ENCODE data around the gene C1QC. TPM values are rescaled to one million over a fixed set of nuclear protein-coding genes. Genes with fewer than 3 reads are reported as not detected.

The C1QC gene
- total RNA-seq, 1 experiment from 2014 or later = 0.59 TPM

GRCh38 chr1:22645931-22646330 is 2.5 kb downstream of the C1QC start (continued):
- TF ChIP-seq CTCF (IDR thresholded peaks at IDR 0.05 in 2 of 3, conservative IDR thresholded peaks at IDR 0.05 in 1 of 3; ENCODE audit: borderline replicate concordance in 1 of 3, insufficient read depth in 1 of 3, low read depth in 2 of 3, low read length in 2 of 3) (no peak), EZH2 (IDR thresholded peaks at IDR 0.05) (no peak), ZNF274 (IDR thresholded peaks at IDR 0.05; ENCODE audit: low read depth, low read length) (no peak), MAX (IDR thresholded peaks at IDR 0.05) (no peak)

GRCh38 chr1:22646384-22646783 is 3.0 kb downstream of the C1QC start:
- no peaks in the 10 kb centered on the region for H3K4me1 ChIP-seq (ENCODE audit: control insufficient read depth in 1 of 2, insufficient read depth in 2 of 2, low read length in 2 of 2)
- no peaks in the 10 kb centered on the region for H3K36me3 ChIP-seq (ENCODE audit: control insufficient read depth in 1 of 2, insufficient read depth in 2 of 2, low read length in 2 of 2)
- CTCF ChIA-PET = no interaction called here
- RAD21 ChIA-PET (ENCODE audit: low non-redundant PET in 1 of 2, low total read pairs in 2 of 2, uncharacterized antibody in 2 of 2, unreplicated experiment in 2 of 2) = no interaction called here
- BruUV-seq (replicated peaks) = no TSS peak
- intact Hi-C loops (cut with micrococcal nuclease) = no loop called here
- no peak overlapping the region for H3K27ac ChIP-seq (ENCODE audit: low read depth, low read length)
- no peak overlapping the region for H3K4me2 ChIP-seq (ENCODE audit: low read length)
- H3K9me2 ChIP-seq (ENCODE audit: insufficient read depth) = no peaks in the 10 kb centered on the region
- TF ChIP-seq ZNF274 (IDR thresholded peaks at IDR 0.05; ENCODE audit: low read depth, low read length) = no peak
- no peak for TF ChIP-seq EZH2phosphoT487 (IDR thresholded peaks at IDR 0.05; ENCODE audit: borderline replicate concordance)
- TF ChIP-seq CEBPB (IDR thresholded peaks at IDR 0.05; ENCODE audit: low read depth) = no peak
- TF ChIP-seq POLR2A (IDR thresholded peaks at IDR 0.05; ENCODE audit: borderline replicate concordance, extremely low read depth, insufficient read depth, insufficient read length) = no peak
- TF ChIP-seq MAX (IDR thresholded peaks at IDR 0.05) = no peak
- no peak for TF ChIP-seq CTCF (IDR thresholded peaks at IDR 0.05 in 2 of 3, conservative IDR thresholded peaks at IDR 0.05 in 1 of 3; ENCODE audit: borderline replicate concordance in 1 of 3, insufficient read depth in 1 of 3, low read depth in 2 of 3, low read length in 2 of 3)
- TF ChIP-seq FOSL1 (IDR thresholded peaks at IDR 0.05; ENCODE audit: low read depth) = no peak
- no peak for TF ChIP-seq YY1 (IDR thresholded peaks at IDR 0.05; ENCODE audit: extremely low read depth, insufficient replicate concordance, low read depth, low read length)
- TF ChIP-seq ZFX (IDR thresholded peaks at IDR 0.05) = no peak
- no peak for TF ChIP-seq JUND (IDR thresholded peaks at IDR 0.05)
- TF ChIP-seq CBX3 (IDR thresholded peaks at IDR 0.05; ENCODE audit: low read depth) = no peak
- no peaks in the 10 kb centered on the region for H4K20me1 ChIP-seq (ENCODE audit: insufficient read depth)
- no peaks in the 10 kb centered on the region for H3K79me2 ChIP-seq (ENCODE audit: insufficient read depth, low read length)
- no peaks in the 10 kb centered on the region for H3K9me3 ChIP-seq (ENCODE audit: control insufficient read depth in 1 of 2, insufficient read depth in 1 of 2, low read depth in 1 of 2, low read length in 2 of 2)
- H2AFZ ChIP-seq (ENCODE audit: low read depth, low read length, poor library complexity, severe bottlenecking) = no peak overlapping the region
- POLR2A ChIA-PET = no interaction called here
- no peaks in the 10 kb centered on the region for H3K27me3 ChIP-seq (ENCODE audit: insufficient read depth, low read length)
- no peak overlapping the region for H3K9ac ChIP-seq (ENCODE audit: low read length)
- no peak overlapping the region for H3K4me3 ChIP-seq (replicated peaks in 1 of 2; ENCODE audit: low read depth in 1 of 2, low read length in 2 of 2)
- no peak for DNase-seq (ENCODE audit: low read depth, low spot score)
- no peak for ATAC-seq
